Measurements from ENCODE around the gene CDK5RAP1.

DNA sequence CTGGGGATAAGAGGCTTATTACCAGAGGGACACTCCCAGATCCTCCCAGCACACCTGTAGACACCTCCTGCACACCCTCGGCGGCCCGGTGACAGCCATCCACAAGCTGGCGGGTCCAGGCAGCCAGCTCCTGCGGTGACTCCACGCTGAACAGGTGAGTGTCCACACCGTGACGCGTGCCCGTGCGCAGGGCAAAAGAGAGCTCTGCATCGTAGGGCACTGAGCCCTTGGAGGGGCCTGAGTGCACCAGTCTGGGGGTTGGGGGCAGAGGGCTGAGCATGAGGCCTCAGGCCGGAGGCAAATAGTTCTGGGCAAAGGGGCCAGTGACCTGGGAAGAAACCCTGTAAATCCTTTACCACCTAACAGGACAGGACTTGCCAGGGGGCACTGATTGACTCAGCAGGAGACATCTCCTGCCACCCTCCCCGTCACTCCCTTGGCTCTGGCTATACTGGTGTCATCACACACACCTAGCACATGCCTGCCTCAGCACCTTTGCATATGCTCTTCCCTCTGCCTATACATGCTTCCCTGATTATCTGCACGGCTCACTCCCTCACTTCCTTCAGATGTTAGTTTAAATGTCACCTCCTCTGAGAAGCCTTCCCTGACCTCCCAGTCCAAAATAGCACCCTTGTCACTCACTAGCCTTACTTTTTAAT, 8.9 kb upstream of the CDK5RAP1 start:
- no peak for TF ChIP-seq EZH2 (IDR thresholded peaks at IDR 0.05)
- TF ChIP-seq, protein P1, sequence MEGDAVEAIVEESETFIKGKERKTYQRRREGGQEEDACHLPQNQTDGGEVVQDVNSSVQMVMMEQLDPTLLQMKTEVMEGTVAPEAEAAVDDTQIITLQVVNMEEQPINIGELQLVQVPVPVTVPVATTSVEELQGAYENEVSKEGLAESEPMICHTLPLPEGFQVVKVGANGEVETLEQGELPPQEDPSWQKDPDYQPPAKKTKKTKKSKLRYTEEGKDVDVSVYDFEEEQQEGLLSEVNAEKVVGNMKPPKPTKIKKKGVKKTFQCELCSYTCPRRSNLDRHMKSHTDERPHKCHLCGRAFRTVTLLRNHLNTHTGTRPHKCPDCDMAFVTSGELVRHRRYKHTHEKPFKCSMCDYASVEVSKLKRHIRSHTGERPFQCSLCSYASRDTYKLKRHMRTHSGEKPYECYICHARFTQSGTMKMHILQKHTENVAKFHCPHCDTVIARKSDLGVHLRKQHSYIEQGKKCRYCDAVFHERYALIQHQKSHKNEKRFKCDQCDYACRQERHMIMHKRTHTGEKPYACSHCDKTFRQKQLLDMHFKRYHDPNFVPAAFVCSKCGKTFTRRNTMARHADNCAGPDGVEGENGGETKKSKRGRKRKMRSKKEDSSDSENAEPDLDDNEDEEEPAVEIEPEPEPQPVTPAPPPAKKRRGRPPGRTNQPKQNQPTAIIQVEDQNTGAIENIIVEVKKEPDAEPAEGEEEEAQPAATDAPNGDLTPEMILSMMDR (IDR thresholded peaks at IDR 0.05), result no peak
- TF ChIP-seq EZH2phosphoT487 (IDR thresholded peaks at IDR 0.05), result no peak
